HG03064 (cell line): ENCODE data around the gene HDAC4.

Experiments used
- ATAC-seq: cut with Tn5 transposase; IDR thresholded peaks from one replicate; pipeline ENCODE4 v1.9.1; 2021; ENCODE audit warnings: low read depth; ENCODE audit not compliant: unreplicated experiment

Gene HDAC4

DNA sequence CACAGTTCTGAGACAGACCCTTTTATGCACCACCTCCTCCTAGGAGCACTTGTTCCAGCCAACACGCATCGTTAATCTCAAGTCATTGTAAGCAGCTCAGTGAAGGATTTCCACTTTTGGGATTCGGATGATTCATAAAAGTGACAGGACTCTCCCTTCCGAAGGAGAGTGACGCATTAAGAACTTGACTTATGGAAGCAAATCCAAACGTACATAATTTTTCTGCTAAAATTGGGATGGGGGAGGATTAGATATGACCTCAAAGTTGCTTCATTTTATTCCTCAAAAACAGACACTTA lies 387.2 kb downstream of the HDAC4 start:
- no peak for ATAC-seq

DNA sequence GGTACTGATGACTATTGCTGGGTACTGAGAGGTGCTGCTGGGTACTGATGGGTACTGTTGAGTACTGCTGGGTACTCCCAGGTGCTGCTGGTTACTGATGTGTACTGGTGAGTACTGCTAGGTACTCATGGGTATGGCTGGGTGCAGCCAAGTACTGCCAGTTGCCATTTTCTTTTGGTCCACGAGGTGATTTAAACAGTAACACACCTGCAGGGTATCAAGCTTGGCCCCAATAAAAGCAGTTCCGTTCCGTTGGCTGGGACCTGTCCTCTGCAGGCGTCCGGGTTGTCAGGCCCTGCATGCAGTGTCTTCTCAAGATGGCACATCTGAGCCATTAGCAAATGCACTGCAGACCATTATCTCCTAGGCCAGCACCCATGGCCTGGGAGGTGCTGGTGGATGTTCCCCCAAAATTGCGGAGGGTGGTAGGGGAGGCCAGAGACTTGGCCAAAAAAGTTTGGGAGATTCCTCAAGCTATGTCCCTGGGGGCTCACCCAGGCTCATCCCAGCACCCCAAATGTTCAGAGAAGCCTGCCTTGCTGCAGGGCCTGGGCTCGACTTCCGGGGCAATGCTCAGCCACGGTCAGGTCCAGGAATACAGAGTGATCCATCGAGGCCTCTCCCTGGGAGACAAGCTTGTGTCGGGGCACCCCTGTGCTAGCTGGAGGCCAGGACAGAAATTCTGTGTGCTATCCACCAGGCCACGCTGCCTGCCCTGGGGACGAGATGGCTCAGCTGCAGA lies 387.7 kb downstream of the HDAC4 start:
- ATAC-seq = no peak

DNA sequence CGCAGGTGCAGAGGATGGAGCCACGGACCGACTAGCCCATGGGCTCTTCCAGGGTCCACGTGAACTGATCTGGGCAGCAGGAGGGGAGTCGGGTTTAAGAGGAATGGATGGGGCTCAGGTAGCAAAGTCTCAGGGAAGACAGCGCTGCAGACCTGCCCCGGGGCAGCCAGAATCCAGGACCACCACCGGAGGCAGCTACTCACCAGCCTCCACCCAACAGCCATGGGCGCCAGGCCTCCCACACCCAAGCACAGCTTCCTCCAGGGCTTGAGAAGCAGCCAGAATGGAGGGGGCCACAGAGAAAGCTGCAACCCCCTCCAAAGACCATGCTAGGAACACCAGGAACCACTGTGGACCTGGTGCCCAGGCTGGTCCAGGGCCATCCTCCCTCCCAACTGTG lies 388.6 kb downstream of the HDAC4 start:
- ATAC-seq = no peak

DNA sequence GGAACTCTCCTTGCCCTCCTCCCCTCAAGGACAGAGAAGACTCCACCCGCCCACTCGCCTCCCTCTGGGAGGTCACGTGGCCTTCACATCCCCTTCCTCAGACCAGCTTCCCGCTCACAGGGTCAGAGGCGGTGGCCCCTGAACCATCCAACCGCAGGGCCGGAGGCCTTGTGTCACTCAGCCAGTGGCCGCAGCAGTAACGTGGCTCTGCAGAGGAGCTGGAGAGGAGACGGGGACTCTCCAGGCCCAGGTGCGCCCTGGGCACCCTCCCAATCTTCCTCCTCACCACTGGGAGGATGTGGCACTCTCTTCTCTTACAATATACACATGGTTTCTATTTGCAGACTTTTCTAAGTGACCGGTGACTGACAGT lies 391.2 kb downstream of the HDAC4 start:
- ATAC-seq = no peak

DNA sequence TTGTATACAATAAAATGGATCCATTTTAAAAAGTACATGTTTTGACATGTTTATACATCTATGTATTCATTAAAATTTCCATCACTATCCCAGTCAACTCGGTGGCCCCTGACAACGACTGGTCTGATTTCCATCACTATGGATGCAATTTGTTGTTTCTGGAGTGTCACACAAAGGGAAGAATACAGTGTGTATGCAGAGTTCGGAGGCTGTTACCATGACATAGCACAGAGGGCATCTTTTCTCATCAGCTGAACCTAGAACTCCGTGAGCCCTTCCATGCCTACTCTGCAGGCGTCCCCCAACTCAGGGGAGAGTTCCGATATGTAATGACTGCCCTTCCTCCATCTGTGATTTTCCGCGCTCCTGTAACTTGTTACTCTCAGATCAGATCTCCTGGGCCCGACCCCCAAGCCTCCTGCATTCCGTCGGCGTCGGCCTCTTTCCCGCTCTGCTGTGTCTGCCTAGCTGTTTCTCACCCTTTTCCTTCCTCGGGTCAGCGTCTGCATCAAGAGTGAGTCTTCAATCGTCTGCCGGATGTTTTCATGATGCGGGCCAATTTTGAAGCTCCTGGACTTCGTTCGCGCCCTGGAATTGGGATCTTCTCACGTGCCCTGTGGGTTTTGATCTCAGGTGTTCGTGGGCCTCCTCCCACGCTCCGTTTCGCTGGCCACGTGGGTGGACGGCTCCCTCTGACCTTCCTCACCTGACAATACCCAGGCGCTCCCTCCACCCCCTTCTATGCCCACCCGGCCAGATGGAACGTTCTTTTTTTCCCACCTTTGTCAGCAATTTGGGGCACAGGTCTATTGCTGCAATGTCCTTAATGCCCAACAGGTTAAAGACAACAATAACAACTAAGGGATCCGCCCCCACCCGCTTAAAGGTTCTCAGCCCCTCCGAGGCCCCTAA lies 391.9 kb downstream of the HDAC4 start:
- no peak for ATAC-seq

DNA sequence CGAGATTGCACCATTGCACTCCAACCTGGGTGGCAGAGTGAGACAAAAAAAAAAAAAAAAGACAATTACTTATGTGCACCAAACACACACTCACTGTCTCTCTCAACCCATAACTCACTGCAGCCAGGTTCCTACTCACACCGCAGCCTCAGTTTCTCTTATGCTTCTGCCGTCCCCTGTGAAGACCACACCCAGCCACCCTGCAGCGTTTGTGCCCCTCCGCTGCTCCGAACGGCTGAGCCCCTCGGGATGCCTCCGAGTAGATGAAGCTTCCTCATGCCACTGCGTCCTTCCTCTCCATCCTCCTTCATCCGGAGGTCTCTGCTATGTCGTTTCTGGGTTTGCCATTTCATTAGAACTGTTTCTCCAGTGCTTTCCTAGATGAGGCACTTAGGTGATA lies 392.8 kb downstream of the HDAC4 start:
- ATAC-seq = no peak

DNA sequence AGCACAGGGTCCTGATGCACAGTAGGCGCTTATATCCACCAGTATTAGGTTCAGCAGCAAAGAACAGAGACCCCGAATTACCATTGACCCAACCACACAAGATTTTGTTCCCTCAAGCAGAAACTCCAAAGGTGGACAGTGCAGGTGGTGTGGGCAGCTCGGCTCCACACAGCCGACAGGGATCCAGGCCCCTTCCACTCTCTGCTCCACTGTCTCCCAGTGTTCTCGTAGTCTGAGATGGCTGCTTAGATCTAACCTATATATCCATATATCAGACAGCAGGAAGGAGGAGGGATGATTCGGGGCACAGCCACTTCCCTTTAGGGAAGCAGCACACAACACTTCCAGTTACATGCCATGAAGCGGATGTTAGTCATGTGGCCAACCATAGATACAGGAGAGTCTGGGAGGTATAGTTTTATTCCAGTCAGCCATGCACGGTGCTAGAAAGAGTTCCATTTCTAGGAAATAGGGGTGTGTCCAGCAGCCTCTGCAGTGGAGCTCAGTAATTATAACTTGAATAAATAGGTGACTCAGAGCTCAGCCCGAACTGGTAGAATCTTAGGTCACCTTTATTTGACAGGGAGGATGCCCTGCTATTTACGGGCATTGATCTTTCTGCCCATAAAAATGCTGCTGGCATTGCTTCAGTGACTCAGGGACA lies 394.1 kb downstream of the HDAC4 start:
- ATAC-seq = no peak

DNA sequence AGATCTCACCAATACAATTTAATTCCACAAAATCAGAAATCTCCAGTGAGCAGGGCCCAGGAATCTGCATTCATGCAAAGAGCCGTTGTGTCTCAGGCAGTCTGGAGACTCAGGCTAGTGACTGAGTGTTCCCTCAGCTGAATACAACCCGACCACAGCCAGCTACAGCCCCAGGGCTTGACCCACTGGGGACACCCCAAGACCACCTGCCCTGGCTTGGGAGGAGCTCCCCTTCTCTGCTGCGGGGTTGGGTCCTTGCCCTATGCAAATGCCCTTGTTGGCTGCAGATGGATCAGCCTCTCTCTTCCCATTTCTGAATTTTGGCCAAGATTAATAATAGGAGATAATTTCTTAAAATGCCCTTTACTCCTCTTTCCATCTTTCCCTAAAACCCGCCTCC lies 395.2 kb downstream of the HDAC4 start:
- no peak for ATAC-seq

DNA sequence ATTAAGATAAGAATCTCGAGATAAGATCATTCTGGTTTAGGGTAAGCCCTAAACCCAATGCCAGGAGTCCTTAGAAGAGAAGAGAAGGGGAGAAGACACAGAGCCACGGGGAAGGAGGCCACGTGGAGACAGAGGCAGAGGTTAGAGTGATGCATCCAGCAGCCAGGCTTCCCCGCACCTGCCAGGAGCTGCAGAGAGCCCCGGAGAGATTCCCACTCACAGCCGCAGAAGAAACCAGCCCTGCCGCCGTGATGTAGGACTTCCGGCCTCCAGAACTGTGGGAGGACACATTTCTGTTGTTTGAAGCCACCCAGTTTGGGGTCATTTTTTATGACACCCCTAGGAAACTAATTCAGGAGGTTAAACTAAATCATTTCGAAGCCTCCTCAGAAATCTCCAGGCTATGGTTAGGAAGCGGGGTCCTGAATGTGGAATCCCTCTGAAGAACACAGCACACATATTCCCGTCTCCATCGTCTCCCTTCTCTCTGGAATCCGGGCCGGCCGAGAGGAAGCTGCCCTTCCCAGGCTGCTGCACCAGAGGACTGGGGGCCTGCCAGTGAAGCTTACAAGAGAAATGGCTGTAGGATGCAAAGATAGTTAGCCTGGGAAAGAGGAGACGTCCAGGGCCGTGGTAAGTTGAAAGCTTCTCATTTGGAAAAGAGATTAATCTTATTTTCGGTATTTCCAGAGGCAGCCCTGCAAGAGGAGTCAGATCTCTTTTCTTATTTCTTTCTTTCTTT lies 396.4 kb downstream of the HDAC4 start:
- ATAC-seq = no peak

DNA sequence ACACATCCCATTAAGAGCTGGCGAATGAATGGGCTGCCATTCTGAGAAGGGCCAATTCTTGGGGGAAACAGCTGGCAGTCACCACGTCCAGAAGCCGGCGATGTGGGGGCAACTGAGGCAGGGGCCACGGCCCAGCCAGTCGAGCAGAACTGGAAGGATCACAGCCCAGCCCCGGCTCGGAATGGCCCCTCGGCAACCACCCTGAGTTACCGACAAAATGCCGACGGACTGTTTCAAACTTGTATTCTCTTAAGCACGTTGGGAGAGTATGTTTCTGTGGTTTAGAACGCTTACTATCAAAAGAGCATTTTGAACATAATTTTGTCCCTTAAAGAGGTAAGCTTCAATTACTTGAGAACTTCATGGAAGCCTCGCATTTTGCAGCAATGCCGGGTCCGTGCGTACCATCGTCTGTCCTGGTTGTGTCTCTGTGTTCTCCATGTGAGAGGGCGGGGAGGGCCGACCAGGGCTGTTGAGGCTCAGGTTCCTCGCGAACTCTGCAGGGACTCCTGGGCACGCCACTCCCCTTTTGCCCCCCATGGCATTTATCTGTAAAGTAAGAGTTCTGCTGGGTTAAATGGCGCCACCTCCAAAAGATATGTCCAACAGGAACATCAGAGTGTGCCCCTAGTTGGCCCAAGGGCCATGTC lies 397.1 kb downstream of the HDAC4 start:
- ATAC-seq = no peak

DNA sequence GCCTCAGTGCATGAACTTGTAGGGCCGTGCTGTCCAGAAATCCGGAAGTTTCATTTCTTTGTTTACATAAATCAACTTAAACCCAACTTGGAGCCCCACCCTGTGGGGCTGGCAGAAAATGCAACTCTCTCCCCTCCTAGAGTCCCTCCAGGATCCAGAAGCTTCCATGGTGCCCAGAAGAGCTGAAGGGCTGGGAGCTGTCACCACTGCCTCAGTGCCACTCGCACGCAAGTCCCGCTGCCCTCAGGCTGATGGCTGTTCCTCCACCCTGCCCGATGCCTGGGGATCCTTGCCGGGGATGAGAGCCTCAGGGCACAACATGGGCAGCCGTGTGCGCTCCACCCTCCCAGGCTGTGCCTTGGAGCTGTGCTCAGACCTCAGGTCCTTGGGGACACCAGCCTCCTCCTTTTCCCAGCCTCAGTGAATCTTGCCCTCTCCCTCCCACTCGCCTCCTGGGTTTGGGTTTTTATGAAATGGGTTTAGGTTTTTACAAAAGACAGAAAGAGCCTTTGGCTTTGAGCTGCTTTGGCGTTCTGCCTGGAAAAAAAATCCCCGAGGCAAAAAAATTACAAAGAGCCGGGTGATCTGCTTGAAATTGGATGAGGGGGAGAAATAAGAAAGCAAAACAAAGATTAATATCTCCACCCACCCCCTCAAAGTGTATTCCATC lies 397.7 kb downstream of the HDAC4 start:
- no peak for ATAC-seq

DNA sequence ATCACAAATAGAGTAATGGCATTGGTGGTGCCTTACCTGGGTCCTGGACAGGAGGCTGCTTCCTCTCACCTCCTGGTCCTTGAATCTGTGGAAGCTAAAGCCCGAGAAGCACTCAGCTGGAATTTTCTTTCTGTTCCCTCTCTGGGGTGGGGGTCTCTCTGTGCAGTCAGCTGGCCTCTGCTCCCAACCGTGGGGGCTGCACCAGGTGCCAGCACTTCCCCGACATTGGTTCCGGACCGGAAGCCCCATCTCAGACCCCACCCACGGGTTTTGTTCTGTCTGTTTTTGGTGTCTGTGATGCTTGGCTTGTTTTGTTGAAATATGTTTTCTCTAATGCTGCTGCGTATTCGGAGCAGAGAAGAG lies 398.2 kb downstream of the HDAC4 start:
- ATAC-seq = no peak

DNA sequence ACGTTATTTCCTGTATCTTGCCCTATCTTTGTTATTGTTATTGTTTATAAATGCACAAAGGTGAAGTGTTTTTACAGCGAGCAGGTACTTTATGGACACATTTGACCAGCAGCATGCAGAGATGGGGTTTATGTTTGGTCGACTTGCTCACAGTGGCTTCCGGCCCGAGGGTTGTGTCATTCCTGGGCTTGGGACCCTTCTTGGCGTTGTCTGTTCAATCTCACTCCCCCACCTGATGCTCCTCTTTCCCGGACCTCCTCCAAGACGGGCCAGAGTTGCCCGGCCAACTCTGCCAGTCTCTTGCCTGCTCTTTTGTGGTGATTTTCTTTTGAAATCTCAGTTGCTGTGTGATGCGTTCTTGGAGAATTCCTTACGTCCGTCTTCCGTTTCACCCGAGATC lies 399.0 kb downstream of the HDAC4 start:
- ATAC-seq = no peak

DNA sequence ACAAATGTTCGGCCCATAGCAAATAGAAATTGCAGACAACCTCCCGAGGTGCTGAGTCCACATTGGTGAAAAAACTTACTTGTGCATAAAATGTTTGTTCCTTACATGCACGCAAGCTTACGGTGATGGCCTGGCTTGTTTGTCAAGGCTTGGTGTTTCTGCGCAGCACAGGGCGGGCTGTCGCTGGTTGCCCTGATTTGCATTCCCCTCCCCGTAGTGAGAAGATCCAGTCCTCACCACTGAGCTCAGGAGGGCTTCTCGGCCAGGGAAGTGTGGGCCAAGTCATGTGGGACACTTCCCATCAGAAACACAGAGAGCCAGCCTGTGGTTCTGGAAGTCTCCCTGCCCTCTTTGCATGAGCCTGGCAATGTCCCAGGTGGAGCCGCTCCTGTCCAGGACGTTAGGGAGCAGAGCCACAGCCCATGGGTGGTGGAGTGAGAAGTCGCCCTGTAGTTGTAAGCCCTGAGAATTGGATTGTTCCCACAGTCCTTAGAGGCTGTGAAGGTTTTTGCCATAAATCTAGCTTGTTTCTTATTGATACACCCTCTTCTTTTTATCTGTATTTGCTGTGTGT lies 400.2 kb downstream of the HDAC4 start:
- ATAC-seq = no peak

DNA sequence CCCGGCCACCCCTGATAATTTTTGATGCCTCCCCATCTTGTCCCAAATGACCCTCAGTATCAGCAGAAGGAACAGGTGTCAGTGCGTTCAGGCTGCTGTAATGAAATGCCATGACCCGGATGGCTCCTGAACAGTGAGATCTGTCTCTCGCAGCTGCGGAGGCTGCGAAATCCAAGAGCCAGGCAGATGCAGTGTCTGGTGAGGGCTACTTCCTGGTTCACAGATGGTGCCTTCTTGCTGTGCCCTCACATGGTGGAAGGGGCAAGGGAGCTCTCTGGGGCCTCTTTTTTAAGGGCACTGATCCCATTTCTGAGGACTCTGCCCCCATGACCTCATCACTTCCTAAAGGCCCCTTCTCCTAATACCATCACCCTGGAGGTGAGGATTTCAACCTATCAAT lies 400.7 kb downstream of the HDAC4 start:
- no peak for ATAC-seq

DNA sequence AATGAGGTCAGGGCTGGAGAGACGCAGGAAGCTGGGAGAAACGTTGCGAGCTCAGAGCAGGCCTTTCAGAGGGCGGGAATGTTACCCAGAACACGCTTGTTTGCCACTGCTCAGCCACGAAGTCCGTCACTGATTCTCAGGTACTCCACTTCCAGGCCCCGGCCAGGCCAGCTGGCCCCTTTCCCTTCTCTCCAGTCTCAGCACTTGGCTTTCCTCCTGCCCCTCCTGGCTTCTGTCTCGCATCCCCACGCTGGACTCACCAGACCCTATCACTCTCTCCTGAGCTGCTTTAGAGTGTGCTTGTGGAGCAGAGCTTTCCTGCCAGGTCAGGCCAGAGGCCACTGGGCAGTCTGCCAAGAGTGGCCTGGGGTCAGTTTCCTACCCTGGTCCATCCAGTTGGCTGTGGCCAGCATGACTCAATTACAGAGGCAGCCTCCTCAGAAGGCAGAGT lies 401.5 kb downstream of the HDAC4 start:
- ATAC-seq = no peak

DNA sequence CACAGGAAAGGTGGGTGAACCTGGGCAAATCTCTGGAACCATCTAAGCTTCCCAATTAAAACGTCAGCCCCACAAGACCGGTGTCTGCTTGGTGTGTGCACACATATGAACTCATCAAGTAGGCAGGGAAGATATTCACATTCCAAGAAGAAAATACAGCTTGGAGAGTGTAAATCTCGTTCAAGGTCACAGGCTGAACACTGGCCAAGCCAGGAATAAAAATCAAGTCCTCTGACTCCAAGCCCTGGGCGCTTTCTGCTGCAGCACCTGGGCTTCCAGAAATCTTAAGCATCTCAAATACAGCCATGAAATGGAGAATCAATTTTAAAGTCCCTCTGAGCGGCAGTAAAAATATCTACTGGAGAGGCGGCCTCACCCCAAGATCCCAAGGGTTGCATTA lies 402.0 kb downstream of the HDAC4 start:
- no peak for ATAC-seq
